T-helper 9 cell (primary cell): ENCODE data around the gene RNASET2.
A peak's percentile ranks its signal among the peaks of the same experiment; 100 is the strongest.
"Not testable (repeated sequence)": the region's sequence is repeated elsewhere in the genome, so short reads cannot be mapped to it uniquely, and the experiment has no call there.

Experiments used
- DNase-seq: peaks from one replicate; pipeline ENCODE4 v3.0.0-alpha.2; 2020

Gene RNASET2

DNA sequence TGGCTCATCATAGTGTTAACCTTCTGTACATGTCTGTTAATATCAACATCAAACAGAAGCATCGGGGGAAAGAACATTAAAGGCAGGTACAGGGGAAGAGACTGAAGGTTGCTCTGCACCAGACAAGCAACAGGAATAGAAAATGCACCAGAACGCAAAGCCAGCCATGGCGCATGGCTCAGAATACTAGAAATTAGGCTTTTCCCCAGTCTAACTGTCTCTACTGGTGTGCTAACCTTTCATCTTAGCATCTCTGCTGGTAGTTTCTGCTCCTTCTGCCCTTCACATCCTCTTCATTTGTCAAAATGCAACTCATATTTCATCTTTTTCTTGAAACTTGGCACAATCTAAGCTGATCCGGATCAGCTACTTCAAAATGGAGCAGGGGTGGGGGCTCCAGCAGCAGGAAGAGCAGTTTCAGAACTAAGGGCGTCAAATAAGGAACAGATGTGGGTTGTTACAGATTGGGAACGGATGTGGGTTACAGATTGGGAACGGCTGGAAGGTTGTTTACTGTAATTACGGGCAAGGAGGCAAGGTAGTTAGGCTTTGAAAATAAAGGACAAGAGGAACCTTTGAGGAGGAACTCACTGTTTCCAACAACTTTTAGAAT lies 13.1 kb upstream of the RNASET2 start:
- DNase-seq, result no peak

DNA sequence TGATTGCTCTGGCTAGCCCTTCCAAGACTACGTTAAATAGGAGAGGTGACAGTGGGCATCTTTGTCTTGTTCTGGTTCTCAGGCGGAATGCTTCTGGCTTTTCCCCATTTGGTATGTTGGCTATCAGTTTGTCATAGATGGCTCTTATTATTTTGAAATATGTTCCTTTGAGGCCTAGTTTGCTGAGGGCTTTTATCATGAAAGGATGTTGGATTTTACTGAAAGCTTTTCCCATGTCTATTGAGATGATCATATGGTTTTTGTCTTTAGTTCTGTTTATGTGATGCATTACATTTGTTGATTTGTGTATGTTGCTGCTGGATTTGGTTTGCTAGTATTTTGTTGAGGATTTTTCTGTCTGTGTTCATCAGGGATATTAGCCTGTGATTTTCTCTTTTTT lies 9.9 kb upstream of the RNASET2 start:
- no peak for DNase-seq

DNA sequence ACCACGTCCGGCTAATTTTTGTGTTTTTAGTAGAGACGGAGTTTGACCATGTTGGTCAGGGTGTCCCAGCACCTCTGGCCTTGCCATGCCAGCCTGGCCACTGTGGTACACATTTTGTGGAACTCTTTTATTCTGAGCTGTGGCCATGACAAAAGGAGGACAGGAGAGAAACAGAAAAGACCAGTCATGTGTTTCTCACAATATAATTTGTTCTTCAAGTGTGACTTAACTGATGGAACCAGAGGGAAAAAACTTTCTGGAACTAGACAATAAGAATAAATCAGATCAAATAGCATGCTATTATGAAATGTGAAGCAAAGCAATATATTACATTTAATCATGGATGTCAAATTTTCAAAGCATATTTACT lies 4.2 kb upstream of the RNASET2 start:
- no peak for DNase-seq

DNA sequence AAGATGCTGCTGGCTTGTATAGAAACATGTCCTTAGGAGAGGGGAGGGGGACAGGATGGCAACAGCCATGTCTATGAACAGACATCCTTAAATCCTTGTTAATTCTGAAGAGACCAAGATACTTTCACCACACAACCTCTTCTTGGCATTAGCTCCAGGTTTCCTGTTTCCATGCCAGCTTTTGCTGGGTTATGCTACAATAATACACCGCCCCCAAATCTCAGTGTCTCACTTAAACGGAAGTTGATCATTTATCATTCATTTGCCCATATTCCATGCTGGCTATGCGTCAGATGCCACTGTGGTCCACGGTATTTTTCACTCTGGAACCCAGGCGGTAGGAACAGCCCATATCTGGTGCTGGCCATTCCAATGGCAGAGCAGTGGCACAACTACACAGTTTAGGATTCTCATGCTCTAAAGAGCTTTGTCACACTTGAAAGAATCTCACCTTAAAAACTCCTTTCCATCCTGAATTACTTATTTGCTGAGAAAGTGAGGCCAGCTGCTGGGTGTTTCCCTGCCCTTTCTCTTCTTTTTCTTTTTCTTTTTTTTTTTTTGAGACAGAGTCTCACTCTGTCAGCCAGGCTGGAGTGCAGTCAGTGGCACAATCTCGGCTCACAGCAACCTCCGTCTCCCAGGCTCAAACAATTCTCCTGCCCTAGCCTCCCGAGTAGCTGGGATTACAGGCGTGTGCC lies 3.7 kb upstream of the RNASET2 start:
- no peak for DNase-seq

DNA sequence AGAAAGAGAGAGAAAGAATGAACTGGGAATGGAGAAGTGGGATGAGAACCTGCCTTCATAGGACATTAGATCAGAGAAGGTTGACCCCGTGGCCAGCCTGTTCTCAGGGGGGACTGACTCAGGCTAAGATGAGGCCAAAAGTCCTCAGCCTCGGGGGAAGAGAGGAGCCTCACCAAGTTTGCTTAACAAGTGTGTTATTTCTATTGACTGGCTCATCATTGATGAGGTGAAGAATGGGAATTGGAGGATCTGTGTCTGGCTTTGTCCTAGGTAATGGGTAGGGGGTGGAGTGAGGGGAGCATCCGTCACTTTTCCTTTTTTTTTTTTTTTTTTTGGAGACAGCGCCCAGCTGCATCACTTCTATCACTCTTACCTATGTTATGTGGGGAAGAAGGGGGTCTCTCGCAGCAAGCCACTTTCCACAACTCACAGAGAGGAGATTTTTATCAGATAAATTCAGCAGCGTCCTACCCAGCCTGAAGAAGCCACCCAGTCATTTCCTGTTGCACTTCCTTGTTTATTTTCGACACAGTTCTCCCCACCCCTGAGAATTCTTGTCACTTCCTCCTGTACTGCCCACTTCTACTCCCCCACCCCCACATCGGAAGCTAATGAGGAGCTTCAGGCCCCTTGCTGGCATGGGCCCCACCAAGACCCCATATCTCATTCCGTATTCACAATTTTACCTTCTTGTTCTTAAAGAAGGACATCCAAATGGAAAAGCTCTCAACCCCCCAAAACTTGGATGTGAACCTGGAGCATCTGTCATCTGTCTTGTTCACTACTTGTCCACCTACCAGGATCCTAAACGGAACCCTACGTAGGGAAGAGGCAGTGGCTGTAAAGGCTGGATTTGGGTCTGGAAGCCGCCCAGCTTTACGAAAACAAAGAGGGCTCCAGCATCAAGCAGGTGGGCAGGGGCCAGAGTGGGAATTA lies 2.8 kb upstream of the RNASET2 start:
- peak; percentile 37 for DNase-seq

DNA sequence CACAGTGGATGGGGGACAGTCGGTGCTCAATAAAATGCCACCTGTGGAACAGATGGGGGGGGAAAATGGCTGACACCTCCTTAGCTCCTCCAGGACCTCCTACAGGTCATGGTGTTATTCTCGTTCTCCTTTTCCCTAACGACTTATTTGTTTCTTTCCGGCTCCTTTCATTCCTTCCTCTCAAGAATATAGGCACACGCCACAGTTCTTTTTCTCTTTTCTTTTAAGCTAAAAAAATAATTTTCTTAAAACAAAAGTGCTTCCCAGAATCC lies 1.4 kb upstream of the RNASET2 start:
- no peak for DNase-seq

DNA sequence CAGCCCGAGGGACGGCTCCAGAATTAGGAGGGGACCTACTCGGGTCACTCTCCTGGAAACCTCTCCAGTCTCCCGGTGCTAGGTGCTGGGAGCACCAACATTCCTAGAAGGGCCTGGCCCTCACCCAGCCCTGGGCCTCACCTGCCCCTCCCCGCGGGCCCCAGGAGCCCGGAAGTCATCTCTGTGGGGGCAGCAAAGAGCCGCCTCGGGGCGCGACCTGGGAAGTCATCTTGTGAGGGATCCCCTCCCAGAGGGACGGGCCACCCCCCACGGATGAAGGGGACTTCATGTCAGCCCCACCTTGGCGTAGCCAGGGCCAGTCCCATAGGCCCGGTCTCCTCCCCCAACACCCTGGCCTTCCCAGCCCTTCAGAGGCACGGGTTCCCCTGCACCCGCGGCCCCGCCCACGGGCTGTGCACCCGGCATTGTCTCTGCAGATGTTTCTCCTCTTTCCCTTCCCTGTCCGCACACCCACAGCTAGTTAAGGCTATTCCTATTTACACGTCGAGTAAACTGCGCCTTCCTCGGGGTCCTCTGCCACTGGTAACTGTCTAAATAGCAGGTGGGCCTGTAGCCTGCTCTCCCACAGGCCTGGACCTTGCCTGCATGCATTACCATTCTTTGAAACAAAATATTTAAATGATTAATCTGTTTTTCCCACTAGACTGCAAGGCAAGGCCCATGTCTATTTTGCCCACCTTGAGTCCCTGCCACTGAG lies 896 bp upstream of the RNASET2 start:
- DNase-seq, result peak; percentile 41

DNA sequence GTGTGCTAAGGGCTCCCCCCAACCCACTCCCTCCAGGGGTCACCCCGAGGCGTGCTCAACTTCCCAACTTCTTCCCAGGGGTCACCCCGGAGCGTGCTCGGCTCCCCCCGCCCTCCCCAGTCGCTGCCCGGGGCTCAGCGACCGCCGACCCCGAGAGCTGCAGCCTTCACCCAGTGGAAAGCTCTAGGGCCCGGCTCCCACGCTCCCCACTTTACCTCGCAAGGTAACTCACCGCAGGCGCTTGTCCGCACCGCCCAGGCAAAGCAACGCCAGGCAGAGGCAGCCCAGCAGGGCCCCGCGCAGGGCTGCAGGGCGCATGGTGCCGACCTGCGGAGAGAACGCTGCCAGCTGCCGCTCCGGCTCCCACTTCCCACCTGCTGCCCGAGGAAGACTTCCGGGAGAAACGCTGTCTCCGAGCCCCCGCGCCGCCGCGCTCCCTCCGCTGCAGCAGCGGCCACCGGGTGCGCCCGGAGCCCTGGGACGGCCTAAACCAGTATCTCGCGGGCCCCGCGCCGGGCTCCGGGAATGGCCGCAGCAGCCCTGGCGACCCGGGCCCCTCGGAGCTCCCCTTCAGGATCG lies 396 bp downstream of the RNASET2 start:
- DNase-seq, result no peak

DNA sequence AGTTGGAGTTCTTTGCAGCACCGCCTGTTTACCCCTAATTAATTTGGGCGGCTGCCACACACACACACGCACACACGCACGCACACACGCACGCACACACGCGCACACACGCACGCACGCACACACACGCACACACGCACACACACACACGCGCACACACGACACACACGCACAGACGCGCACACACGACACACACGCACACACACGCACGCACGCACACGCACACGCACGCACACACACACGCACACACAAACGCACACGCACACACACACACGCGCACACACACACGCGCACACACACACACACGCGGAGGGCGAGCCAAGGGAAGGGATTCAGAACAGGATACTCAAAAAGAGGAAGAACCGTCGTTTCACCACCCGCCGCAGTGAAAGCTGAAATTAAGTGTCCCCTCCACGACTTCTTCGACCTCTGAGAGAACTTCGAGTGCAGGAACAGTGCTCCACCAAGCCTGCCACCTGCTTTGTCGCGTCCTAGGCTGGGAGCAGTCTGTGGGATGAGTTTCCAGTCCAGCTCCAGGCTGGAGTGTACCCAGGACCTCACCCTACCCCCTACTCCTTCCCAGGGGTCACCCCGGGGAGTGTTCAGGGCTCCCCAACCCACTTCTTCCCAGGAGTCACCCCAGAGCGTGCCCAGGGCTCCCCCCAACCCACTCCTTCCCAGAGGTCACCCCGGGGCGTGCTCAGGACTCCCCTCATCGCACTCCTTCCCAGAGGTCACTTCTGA lies 1.1 kb downstream of the RNASET2 start:
- DNase-seq, result peak; percentile 19

DNA sequence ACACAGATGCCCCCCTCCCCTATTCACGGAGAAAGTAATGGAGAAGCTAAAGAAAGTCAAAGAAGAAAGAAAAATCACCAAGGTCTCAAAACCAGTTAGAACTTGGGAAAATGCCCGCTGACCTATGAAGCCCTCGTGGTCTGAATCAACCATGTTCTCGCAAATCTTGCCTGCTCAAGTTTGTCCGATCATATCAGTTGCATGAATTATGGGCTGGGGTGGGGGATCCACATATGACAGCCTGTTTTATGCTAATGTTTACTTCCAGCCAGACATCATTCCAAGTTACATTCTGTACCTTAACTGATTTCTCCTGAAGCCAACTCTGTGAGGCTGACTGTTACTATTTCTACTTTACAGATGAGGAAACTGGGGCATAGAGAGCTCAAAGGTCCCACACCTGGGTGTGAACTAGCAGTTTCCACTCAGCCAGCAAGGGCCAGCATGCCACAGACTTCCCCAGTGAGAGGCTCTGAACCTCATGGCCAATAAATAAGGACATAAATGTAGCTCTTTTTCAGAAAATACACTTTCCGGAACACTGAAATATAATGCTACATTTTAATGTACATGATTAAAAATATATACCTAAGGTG lies 2.1 kb downstream of the RNASET2 start:
- no peak for DNase-seq

DNA sequence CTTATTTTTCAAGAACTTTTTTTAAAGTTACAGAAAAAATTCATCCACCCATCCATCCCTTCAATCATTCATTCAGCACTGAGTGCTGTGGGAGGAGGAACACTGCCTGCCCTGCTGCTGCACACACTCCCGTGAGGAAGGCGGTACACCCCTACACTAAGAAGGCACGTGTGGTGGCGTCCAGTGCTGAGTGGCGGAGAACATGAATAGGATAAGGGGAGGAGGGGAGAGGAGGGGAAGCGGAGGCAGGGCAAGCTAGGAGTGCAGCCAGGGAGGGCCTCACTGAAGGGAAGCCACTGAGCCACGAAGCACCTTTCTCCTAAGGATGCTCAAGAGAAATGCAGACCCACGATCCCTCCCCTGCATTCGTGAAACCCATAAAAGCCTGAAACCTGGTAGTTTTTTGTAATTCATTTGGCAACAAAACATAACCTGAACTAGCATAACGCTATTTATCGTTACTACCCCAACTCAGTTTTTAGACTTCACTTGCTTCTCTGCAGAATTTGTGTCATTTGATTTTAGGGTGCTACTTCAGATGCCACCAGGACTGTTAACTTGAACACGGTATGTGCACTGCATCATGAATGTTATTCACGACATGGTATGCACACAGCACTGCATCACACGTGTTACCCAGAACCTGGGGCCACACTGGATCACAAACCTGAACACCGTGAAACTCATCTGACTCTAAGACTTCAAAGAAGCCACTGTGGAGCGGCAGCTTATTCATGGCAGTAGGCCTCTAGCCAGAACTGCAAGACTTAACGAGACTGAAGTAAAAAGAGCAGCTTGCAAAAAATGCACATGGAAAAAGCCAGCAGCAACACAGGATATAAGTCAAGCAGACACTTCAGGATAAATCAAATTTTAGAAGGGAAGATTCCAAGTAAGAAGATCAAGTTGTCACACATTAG lies 3.5 kb downstream of the RNASET2 start:
- peak; percentile 22 for DNase-seq

DNA sequence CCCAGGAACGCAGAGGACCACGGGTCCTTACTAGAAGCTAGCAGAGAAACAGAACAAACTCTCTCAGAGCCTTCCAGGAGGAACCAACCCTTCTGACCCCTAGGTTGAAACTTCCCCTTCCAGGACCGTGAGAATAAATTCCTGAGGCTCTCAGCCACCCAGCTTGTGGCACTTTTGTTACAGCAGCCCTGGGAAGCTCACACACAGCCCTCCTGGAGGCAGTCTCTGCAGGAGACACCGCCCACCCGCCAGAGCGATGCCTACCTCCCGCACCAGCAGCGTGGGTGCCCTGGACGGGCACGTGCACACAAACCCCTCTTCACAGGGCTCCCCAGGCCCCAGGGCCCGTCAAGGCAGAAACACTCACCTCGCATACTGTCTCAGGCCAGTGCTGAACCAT lies 4.2 kb downstream of the RNASET2 start:
- DNase-seq, result peak; percentile 17

DNA sequence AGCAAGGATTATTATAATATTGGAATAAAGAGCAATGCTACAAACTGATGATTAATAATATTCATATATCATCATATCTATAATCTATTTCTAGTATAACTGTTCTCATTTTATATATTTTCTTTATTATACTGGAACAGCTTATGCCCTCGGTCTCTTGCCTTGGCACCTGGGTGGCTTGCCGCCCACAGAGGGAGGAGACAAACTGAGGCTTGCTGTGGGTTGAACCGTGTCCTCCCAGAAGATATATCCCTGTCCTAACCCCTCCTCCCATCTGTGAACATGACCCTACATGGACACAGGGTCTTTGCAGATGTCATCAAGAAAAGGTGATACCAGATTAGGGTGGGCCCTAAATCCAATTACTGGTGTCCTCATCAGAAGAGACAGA lies 4.7 kb downstream of the RNASET2 start:
- DNase-seq, result no peak

DNA sequence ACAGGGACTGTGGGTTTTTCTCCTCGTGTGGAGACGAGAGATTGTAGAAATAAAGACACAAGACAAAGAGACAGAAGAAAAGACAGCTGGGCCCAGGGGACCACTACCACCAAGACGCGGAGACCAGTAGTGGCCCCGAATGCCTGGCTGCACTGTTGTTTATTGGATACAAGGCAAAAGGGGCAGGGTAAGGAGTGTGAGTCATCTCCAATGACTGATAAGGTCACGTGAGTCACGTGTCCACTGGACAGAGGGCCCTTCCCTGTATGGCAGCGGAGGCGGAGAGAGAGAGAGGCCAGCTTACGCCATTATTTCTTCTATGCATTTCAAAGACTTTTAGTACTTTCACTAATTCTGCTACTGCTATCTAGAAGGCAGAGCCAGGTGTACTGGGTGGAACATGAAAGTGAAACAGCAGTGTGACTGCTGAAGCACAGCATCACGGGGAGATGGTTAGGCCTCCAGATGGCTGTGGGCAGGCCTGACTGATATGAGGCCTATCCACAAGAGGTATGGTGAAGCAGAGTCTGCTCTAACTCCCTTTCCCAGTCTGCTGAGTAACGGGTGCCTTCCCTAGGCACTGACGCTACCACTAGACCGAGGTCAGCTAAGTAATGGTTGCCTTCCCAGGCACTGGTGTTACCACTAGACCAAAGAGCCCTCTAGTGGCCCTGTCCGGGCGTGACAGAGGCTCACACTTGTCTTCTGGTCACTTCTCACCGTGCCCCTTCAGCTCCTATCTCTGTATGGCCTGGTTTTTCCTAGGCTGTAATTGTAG lies 5.3 kb downstream of the RNASET2 start:
- DNase-seq, result peak; percentile 50

DNA sequence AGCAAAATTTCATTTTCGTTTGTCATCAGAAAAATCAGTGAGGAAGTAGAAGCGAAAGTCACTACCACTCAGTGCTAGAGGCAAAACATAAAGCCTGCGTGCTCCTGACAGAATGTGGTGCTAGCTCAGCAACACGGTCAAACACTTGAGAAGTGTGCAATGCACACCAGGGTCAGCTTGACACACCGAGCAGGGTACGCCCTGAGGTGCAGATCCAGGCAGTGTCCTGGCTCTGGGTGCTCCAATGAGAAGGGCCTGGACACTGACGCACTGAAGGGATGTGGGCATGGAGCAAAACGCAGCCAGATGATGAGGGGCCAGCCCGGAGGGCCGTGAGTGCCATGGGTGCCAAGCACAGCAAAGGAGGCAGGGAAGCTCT lies 5.9 kb downstream of the RNASET2 start:
- DNase-seq, result no peak

DNA sequence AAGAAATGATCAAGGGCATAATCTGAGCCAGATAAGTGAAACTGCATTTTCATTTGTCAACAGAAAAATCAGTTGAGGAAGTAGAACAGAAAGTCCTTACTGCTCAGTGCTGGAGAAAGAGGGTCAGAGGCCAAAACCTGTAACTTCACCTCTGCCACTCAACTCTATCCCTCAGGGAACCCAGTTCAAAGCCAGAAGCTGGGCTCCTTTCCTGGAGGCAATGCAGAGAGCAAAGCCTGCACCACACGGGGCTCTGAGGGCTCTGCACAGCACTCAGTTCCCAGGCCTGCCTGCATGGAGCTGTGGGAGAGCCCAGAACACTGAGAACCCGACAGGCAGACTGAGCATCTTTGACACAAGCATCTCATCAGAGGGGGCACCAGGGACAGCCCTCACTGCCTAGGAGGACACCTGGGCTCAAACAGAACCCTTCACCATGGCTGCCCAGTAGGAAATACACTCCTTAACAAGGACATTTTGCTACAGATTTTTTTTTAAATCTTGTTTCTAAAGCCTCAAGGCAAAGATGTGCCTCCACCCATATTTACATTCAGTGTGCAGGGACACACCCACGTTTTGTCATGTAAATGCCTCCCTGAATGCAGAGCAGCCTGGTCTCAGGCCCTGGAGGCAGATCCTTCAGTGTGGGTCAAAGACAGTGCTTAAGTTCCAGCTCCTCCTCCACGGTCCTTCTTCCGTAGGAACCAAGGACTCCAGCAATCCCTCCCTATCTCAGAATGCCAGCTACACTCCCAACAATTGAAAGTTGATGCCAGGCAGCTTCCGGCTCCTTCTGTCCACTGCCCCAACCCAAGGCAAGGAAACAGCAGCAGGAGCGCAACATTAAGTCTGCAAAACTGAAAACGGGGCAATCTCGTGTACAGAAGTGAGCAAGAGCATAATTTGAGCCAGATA lies 6.6 kb downstream of the RNASET2 start:
- no peak for DNase-seq

DNA sequence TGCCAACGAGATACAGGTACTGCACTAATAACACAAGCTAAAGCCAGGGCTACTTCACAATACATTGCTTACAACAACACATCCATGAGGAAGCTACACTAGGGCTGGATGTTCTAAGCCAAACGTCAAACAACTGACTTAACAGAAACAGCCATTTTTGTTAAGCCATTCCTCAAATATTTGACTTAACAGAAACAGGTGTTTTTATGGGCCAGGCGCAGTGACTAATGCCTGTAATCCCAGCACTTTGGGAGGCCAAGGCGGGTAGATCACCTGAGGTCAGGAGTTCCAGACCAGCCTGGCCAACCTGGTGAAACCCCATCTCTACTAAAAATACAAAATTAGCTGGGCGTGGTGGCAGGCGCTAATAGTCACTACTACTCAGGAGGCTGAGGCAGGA lies 7.6 kb downstream of the RNASET2 start:
- not testable (repeated sequence) for DNase-seq

DNA sequence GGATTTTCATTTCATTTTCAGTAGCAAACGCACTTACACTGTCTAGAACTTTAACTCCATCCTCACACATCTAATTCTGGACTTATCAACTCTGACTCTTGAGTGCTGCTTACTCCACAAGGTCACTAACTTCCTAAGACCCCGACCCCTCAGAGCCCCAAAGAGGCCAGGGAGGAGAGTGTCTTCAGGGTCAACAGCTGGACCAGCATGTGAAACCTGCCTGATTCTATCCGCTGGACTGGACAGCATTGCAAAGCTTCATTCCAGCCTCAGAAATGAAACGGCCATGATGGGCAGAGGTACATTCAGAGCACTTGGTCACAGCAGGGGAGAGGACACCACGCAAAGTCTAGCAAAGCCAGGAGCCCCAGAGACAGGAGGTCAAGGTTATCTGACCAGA lies 9.1 kb downstream of the RNASET2 start:
- DNase-seq, result no peak

DNA sequence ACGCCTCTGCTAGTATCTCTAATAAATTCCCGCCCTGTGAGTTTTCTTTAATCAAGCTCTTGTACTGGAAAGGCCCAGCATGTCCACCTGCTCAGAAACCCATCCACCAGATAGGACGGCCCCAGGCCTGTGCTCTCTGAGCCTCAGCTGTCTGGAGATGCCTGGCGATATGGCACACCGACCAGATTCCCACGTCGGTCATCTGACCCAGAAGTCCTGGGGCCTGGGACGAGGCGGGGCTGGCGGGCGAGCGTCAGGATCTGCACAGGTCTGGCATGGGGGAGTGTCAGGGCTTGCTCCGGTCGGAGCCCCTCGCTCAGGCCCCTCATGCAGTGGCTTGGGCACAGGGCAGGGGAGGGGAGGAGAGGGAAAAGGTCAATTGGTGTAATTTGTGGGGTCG lies 10.2 kb downstream of the RNASET2 start:
- DNase-seq, result no peak
